ENCODE data around the gene NCAPG2.

The NCAPG2 gene

DNA sequence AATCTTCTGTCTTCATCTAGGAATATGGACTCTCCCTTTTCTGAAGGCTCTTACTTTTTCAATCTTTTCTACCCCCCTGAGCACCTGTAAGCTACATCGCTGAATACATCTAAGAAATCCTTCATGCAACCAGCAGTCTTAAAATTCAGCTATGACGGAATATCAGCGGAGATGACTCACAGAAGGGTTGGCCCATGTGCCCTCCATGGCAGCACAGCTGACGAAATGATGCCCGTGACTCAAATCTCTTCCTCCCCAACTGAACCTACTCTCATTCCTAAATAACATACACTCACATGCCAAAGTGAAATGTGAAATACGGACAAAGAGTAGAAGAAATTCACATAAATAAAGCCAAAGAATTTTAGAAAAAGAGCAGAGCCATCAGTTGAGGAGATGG lies 30.3 kb upstream of the NCAPG2 start:
- no peak for DNase-seq (ENCODE audit: low spot score)

DNA sequence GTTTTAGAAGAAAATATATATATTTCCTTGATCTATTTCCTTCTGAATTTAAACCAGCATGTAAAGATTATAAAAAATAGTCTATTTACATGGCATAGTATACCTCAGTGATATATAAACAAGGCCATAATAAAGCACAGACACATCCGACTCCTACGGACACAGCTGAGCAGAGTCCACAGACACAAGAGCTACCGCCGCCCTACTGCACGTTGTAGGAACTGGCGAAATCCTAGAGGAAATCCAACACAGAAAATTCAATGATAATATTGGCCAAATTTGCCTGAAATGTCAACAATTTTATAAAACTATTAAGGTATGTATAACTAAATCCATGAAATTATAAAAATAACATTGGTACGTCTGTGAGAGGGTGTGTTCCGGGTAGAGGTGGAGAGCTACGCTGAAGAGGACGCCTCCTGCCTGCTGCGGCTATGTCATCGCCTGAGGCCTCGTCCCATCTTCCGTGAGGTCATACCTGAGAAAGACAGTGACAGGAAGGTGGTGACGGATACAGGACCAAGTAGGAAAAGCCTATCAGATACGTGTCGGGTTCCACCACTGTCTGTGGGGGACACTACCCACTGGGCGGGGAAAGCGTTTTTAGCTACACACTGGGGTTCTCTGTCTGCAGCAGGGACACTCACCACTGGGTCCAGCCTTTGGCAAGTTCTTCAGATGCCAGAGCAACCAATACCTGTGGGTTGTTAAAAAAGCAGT lies 29.3 kb upstream of the NCAPG2 start:
- no peak for DNase-seq (ENCODE audit: low spot score)

DNA sequence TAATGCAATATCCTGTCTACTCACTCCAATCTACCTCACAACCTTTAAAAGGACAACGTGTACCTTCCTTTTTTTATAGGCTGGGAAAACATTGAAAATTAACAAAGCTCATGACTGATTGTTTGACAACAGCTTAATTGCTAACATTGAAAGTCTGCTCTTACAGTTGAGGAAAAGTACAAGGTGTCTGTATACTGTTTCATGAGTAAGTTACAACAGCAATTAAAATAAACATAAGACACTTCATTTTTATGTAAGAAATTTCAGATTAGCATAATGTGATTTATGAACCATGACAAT lies 28.6 kb upstream of the NCAPG2 start:
- no peak for DNase-seq (ENCODE audit: low spot score)

DNA sequence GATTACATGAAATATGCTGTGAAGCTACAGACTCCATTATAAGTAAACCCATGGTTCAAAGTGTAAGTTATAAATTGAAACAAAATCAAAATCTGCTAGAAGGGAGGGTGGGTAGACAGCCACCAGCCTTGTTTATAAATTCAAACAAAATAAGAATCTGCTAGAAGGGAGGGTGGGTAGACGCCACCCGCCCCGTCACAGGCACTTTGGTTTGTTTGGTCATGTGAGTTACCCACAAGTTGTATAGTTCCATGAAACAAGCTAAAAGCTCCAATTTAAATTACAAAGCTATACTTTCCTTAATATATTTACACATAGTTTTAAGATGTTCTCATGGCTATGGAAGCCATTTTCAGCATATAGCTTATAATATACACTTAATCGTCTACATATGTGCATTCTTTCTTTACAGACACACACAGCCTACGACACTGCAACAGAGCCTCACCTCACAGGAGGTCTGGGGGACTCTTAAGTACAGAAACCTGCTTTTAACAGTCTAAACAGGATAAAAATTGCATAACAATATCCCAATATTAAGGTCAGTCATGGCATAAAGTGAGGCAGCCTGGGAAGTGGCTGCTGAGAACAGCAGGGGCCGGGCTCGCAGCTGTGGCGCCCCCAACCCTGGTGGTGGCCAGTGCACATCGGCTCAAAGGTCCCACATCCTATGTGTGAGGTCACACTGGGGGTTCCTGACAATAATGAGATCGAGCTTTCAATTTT lies 28.1 kb upstream of the NCAPG2 start:
- no peak for DNase-seq (ENCODE audit: low spot score)

DNA sequence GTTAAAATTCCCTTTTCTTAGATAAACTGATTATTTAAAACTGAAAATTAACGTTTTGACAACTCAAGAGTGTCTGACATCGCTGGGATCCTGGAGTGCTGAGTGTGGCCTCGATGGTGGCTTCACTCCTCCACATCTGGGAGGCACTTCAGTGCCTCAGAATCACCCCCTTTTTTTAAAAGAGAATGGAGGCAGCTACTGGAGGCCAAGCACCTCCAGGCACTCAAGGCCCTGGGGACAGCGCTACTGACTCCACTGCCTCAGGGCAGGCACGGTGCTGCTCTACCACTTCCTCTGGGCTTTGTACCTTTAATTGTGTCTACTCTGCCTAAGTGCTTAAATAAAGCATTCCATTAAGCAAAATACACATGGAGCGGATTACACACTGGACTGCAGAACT lies 27.2 kb upstream of the NCAPG2 start:
- no peak for DNase-seq (ENCODE audit: low spot score)

DNA sequence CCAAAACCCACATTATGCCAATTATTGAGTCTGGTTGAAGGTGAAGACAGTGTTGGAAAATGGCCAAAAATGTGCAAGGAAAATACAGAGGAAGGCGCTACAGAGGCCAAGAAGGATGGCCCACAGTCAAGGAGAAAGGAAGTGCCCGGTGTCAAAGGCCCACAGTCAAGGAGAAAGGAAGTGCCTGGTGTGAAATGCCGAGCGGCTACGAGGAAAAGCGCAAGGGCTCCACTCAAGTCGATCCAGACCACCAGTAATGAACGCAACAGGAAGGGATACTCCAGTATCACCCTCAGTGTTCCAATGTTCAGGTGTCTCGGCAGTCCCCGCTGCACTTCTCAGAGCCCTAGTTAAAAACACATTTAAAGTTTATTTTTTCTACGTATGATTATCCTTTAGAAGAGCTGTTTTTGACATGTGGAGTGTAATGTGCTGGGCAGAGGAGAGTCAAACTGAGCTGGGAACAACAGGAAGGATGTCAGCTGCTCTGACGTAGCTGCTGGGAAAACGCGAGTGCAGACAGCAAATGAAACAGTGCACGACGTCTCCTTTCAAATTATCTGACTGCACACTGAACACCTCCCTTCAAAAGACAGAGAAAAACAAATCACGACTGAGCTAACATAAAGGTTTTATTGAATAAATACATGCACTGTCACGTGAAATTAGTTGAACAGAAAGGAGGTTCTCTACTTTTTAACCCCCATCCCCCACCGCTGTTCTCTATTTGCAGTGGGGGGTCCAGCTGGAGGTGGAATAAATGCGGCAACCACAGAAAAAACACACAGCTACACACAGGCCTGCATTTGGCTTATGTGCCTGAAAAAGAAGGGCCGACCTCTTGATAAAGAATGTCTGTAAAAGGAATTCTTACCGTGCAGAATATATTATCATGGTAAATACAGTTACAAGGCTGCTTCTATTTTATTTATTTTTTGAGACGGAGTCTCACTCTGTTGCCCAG lies 26.1 kb upstream of the NCAPG2 start:
- no peak for DNase-seq (ENCODE audit: low spot score)

DNA sequence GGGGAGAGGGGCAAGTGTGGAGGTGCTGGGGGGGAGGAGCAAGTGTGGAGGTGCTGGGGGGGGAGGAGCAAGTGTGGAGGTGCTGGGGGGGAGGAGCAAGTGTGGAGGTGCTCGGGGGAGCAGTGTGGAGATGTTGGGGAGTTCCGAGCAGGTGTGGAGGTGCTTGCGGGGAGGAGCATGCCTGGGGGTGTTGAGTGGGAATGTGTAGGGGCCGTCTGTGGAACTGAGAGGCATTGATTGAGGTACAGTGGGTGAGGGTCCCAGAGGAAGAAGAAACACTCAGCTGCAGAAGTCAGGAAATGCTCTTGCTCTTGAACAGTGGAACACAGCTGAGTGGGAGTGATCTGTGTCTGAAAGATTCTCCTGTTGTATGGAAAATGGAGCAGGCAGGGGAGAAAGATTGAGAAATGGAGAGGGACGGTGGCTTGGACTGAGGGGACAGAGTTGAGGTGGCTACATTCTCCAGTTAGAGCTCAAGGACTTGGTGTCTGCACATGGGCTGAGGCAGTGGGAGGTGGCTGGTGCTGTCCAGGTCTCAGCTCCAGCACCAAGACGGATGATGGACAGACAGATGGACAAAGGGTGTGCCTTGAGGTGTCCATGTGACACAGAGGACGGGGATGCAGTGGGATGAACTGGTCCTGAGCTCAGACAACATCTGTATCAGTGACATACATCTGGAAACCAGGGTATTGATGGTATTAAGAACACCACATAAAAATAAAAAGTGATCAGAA lies 25.2 kb upstream of the NCAPG2 start:
- no peak for DNase-seq (ENCODE audit: low spot score)

DNA sequence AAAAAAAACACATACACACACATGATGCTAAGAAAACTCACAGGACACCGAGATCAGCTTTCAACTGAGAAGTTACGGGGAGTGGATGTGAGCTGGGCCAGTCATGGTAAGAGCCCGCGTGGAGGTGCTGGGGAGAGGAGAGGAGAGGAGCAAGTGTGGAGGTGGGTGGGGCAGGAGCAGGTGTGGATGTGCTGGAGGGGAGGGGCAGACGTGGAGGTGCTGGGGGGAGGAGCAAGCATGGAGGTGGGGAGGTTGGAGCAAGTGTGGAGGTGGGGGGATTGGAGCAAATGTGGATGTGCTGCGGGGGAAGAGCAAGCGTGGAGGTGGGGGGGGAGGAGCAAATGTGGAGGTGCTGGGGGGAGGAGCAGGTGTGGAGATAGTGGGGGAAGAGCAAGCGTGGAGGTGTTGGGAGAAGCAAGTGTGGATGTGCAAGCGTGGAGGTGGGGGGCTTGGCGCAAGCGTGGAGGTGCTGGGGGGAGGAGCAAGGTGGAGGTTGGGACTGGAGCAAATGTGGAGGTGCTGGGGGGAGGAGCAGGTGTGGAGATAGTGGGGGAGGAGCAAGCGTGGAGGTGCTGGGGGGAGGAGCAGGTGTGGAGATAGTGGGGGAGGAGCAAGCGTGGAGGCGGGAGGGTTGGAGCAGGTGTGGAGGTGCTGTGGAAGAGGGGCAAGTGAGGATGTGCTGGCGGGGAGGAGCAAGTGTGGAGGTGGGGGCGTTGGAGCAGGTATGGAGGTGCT lies 24.5 kb upstream of the NCAPG2 start:
- no peak for DNase-seq (ENCODE audit: low spot score)

DNA sequence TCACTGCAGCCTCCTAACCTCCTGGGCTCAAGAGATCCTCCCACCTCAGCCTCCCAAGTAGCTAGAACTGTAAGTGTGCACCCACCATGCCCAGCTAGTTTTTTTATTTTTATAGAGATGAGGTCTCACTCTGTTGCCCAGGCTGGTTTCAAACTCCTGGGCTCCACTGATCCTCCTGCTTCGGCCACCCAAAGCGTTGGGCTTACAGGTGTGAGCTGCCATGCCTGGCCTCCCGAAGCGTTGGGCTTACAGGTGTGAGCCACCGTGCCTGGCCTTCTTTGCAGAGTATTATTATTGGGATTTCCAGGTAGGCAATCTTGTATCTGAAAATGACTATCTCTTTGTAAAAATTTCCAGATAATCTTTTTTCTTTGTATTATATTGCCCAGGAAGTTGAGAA lies 23.1 kb upstream of the NCAPG2 start:
- DNase-seq (ENCODE audit: low spot score), result no peak

DNA sequence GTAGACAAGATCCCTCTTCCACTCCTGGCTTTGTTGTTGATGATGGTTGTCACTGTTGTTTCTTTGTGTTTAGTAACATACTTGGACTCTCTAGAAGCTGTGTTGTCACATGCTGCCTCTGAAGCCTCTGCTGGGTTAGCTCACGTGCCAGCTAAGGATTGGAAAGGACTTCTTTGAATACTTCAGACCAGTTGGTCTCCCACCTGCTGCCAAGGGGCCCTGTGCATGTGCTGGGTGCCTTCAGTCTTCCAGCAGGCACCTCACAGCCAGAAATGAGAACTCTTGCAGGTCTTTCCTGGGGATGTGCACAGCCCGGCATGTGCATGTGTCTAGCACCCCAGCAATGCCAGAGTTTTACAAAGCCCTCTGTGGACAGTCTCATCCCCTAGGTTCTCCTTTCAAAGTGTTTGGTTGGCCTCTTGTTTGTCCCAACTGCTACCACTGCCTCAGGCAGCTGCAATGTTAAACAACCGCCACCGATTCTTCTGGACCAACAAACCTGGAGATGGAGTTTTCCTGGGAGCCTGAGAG lies 21.7 kb upstream of the NCAPG2 start:
- DNase-seq (ENCODE audit: low spot score), result no peak

DNA sequence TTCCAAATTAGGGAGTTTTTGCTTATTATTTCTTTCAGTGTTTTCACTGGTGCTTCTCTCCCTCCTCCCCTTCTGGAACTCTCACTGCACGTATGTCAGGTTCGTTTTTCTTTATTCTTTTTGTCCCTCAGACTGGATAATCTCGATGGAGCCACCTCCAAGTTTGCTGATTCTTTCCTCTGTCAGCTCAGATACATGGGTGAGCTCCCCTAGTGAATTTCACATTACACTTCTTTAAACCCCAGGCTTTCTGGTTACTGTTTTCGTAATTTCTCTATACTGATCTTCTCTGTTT lies 20.8 kb upstream of the NCAPG2 start:
- no peak for DNase-seq (ENCODE audit: low spot score)

DNA sequence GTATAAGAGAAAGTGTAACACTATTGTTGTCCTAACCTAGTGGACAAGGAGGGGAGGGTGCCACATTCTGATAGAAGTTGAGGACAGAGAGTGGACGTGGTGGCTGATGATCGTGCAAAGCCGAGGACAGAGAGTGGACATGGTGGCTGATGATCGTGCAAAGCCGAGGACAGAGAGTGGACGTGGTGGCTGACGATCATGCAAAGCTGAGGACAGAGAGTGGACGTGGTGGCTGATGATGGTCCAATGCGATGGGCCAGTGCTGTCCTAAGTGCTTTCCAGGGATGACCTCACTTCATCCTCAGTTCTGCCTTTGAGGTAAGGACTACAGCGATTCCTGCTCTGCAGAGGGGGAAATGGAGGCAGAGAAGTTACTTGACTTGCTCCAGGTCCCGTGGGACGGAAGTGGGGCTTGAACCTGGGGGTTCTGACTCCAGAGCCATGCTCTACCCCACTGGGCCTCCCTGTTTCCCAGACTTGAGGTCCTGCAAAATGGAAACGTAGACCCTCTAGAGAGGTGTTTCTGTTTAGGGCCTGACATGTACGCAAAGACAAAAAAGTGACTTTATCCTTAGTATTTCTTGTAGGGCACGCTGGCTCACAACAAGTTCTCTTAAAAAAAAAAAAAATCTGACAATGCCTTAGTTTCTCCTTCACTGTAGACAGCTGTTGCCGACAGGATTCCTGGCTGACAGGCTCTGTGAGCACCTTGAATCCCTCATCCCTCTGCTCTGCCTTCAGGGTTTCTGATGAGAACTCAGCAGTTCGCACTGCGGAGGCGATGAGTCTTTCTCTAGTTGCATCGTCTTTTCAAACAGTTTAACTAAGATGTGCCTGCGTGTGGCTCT lies 20.3 kb upstream of the NCAPG2 start:
- no peak for DNase-seq (ENCODE audit: low spot score)

DNA sequence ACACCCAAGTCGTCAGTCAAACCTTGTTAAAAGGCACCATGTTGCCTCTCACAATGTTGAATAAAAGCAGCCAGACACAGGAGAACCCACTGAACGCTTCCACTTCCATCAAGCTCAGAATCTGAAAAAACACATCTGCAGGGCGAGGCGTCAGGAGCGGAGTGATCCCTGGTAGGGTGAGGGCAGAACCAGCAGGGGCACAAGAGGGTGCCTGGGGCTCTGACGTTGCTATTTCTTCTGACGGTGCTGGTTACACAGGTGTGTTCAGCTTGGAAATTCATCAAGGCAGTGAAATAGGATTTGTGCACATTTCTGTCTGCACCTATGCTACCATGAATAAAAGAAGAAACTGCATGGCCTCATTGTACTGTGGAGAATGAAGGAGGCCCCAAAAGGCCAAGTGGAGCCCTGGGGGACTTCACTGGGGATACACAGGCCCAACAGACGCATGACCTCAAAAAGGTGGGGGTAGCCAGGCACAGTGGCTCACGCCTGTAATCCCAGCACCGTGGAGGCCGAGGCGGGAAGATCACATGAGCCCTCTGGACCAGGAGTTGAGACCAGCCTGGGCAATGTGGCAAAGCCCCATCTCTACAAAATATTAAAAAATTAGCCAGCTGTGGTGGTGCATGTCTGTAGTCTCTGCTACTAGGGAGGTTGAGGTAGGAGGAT lies 19.2 kb upstream of the NCAPG2 start:
- no peak for DNase-seq (ENCODE audit: low spot score)

DNA sequence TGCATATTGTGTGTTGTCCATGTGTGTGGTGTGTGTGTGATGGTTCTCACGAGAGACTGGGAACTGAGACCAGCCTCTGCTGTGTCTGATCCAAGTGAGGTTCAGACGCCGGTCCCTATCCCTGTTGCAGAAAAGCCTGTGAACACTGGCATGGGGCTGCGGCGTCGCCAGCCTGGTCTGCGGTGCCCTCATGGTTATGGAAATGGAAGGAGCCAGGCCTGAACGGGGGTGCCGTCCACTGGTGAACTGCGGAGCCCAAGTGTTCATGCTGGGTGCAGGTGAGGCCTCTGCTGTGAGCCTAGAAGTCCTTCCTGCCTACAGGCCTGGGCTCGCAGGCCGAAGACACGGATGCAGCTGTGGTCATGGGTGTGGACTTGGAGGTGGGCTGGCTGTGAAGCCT lies 18.7 kb upstream of the NCAPG2 start:
- no peak for DNase-seq (ENCODE audit: low spot score)

DNA sequence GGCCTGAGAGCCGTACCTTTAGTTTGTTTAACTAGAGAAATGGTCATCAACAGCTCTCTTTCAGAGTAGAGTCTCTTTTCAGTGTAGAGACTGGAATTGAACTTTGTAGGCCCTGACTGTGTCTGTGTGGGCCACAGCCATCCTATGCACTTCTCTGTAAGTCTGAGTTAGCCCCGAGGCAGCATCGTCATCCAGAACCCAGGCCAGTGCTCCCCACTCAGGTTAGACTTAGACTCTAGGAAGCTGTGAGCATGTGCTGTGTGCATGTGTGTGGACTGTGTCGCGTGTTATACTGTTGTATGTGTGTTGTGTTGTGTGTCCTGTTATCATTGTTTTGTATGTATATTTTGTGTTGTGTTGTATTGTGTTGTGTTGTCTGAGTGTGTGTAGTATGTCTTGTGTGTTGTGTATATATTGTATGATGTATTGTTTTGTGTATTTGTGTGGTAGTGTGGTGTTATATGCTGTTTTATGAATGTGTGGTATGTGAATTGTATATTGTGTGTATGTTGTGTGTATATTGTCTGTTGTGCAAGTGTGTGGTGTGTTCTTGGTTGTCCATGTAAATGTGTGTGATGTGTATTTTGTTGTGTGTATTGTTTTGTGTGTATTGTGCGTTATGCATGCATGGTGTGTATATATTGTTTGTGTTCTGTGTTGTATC lies 18.1 kb upstream of the NCAPG2 start:
- no peak for DNase-seq (ENCODE audit: low spot score)

DNA sequence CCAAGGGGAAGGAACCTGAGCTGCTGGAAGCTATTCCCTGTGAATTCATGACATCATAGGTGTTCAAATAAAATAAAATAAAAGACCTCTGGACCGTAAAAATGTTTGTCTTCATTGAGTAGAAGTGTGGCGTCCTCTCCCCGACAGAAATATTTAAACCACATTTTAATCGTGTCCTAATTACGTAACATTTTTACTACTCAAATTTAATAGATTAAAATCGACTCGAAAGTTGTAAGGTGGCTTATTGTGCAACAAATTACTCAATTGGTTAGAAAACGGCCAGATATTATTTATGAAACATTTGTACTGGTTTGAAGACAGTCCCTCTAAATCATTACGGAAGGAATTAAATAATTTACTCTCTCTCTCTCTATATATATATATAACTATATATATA lies 15.5 kb upstream of the NCAPG2 start:
- no peak for DNase-seq (ENCODE audit: low spot score)

DNA sequence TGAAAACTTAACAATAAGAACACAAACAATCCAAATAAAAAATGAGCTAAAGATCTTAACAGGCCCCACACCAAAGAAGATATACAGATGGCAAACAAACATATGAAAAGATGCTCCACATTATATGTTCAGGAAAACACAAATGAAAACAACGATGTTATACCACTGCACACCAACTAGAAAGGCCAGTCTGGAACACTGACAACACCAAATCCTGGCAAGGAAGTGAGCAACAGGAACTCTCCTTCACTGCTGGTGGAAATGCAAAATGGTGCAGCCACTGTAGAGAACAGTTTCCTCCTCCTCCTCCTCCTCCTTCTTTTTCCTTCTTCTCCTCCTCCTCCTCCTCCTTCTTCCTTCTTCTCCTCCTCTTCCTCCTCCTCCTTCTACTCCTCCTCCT lies 12.2 kb upstream of the NCAPG2 start:
- no peak for DNase-seq (ENCODE audit: low spot score)

DNA sequence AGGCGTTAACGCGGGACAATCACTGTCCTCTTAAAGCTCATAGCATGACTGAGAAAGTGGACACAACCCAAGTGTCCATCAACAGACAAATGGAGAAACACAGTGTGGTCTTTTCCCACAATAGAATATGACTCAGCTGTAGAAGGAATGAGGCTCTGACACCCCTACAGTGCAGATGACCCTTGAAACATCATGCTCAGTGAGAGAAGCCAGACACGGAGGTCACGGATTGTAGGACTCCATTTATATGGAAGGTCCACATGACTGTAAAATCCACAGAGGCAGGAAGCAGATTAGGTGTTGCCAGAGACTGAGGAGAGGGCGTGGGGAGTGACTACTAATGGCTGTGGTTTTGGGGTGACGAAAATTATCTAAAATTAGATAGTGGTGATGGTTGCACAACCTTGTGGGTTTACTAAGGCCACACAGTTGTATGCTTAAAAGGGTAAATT lies 6.1 kb upstream of the NCAPG2 start:
- DNase-seq (ENCODE audit: low spot score), result no peak

DNA sequence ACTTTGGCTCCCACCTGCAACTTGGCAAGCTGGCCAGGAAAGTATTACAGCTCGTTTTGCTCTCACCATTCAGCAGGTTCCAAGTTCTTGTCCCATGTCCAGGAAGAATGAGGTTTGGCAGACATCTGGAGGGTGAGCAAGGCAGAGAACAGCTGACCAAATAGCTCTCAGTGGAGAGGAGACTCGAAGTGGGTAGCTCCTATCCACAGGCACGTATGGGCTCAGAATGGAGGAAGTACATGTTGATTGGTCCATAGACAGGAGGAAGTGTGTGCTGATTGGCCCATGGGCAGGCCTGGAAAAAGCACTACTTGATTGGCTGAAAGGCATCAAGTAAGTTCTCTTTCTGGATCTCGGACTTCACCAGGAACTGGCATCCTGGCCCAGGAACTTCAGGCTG lies 3.0 kb upstream of the NCAPG2 start:
- peak; percentile 66 for DNase-seq (ENCODE audit: low spot score)
